ENCODE measurements around the gene ETFA. TPM values are rescaled to one million over a fixed set of nuclear protein-coding genes. Genes with fewer than 3 reads are reported as not detected.

Gene ETFA
- total RNA-seq, 1 donor from 2014 or later = 107 TPM

DNA sequence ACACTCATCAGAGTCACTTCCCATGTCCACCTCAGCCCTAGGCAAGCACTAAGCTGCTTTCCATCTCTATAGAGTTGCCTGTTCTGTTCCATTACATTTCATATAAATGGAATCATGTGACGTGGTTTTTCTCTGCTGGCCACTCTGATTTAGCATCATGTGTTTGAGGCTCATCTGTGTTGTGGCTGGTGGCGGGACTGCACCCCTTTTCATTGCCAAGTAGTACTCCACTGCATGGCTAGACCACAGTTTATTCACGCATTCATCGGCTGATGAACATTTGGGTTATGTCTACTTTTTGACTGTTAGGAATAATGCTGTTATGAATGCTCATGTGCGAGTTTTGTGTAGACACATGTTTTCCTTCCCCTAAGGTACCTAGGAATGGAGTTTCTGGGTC is 136.6 kb downstream of the ETFA start:
- peaks cover 6% of the 10 kb centered on the region for H3K4me1 Mint-ChIP-seq
- TF ChIP-seq, protein P1, sequence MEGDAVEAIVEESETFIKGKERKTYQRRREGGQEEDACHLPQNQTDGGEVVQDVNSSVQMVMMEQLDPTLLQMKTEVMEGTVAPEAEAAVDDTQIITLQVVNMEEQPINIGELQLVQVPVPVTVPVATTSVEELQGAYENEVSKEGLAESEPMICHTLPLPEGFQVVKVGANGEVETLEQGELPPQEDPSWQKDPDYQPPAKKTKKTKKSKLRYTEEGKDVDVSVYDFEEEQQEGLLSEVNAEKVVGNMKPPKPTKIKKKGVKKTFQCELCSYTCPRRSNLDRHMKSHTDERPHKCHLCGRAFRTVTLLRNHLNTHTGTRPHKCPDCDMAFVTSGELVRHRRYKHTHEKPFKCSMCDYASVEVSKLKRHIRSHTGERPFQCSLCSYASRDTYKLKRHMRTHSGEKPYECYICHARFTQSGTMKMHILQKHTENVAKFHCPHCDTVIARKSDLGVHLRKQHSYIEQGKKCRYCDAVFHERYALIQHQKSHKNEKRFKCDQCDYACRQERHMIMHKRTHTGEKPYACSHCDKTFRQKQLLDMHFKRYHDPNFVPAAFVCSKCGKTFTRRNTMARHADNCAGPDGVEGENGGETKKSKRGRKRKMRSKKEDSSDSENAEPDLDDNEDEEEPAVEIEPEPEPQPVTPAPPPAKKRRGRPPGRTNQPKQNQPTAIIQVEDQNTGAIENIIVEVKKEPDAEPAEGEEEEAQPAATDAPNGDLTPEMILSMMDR (IDR thresholded peaks at IDR 0.05; ENCODE audit: unreplicated experiment) = no peak

DNA sequence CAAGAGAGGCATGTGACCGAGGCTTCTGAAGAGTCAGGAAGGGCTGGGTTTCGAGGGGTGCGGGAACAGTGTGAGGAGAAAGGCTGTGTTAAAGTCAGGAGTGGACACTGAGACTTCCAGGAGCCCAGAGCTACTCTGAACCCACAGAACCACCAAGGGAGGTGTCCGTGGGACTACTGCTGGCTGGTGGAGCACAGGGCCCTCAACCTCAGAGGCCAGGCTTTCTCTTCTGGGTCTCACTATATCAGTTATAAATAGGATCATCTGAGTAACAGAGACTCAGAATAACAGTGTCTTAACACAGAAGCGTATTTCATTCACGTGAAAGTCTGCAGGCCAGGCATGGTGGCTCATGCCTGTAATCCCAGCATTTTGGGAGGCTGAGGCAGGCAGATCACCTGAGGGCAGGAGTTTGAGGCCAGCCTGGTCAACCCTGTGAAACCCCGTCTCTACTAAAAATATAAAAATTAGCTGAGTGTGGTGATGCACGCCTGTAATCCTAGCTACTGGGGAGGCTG is 137.9 kb downstream of the ETFA start:
- Mint-ChIP-seq H3K4me3 (no peak overlapping the region), H3K36me3 (no peaks in the 10 kb centered on the region), H3K4me1 (peaks cover 13% of the 10 kb centered on the region), H3K27ac (no peak overlapping the region), H3K27me3 (ENCODE audit: low read depth) (peaks cover 18% of the 10 kb centered on the region), H3K9me3 (no peaks in the 10 kb centered on the region)
- TF ChIP-seq, protein P1 (IDR thresholded peaks at IDR 0.05; ENCODE audit: unreplicated experiment) = no peak
- DNase-seq (ENCODE audit: low spot score in 2 of 2, unreplicated experiment in 2 of 2) = no peak

More for the DNA sequence above, 136.6 kb downstream of the ETFA start:
- Mint-ChIP-seq H3K9me3 (no peaks in the 10 kb centered on the region), H3K27me3 (ENCODE audit: low read depth) (peaks cover 18% of the 10 kb centered on the region), H3K36me3 (no peaks in the 10 kb centered on the region), H3K27ac (no peak overlapping the region), H3K4me3 (no peak overlapping the region)
- no peak for DNase-seq (ENCODE audit: low spot score in 2 of 2, unreplicated experiment in 2 of 2)

DNA sequence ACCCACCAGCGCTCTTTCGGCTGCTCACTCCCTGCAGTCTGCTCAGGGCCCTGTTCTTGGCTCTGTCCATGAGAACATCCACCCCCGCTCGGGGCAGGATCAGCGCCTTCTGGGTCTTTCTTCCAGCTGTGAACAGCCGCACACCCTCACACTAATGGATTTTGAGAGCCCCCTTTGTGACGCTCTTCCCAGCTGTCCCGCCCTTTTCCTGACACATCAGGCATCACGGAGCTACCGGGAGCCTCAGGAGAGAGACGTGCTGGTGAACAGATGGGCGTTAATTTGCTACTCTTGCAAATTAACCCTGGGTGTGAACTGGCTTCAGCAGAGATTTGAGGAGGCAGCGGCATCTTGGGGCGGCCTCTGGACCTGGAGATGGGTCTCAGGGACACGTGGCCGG is 138.5 kb downstream of the ETFA start:
- H3K9me3 Mint-ChIP-seq = no peaks in the 10 kb centered on the region
- DNase-seq (ENCODE audit: low spot score in 2 of 2, unreplicated experiment in 2 of 2) = no peak
- peaks cover 12% of the 10 kb centered on the region for H3K27me3 Mint-ChIP-seq (ENCODE audit: low read depth)
- peaks cover 13% of the 10 kb centered on the region for H3K4me1 Mint-ChIP-seq
- no peak overlapping the region for H3K4me3 Mint-ChIP-seq
- TF ChIP-seq, protein P1 (IDR thresholded peaks at IDR 0.05; ENCODE audit: unreplicated experiment) = no peak
- H3K27ac Mint-ChIP-seq = no peak overlapping the region
- H3K36me3 Mint-ChIP-seq = no peaks in the 10 kb centered on the region

DNA sequence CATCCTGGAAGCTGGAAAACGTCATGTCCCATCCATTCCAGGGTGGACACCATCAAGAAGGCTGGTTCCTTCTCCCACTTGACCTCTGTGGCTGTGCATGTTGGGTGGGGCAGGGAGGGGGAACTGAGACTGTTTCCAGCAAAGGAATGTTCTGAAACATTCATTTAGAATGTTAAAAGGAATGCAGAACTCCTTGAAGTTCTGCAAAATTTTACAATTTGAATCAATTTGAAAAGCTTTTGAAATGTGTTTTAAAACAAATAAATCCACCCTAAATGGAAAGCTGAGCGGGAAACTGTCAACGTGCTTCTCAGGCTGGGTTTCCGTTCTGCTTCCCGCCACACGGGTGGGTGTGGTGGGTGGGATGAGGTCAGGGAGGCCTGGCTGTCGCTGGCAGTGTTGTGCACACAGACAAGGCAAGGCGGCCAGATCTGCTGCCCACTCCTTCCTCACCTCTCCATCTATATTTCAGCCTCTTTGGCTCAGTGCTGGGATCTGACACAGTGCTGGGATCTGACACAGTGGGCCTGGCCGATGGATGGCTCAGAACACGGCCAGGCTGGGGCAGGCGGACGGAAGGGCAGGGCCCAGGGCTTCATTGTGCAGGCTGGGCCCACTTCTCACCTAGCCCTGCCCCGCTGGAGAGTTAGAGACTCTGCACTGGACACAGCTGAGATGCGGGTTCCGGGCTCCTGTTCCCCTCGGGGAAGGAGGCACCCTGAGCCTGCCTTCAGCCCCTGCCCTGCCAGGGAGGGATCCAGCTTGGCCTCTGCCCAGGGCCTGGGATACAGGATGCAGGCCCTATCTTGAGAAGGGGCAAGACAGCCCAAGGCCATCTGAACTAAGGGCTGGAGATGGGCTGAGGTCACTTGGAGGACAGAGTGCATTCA is 141.1 kb downstream of the ETFA start:
- TF ChIP-seq, protein P1 (IDR thresholded peaks at IDR 0.05; ENCODE audit: unreplicated experiment) = no peak
- Mint-ChIP-seq H3K9me3 (no peaks in the 10 kb centered on the region), H3K27me3 (ENCODE audit: low read depth) (peaks cover 4% of the 10 kb centered on the region), H3K27ac (no peak overlapping the region), H3K4me3 (no peak overlapping the region), H3K36me3 (no peaks in the 10 kb centered on the region), H3K4me1 (peaks cover 13% of the 10 kb centered on the region)
- no peak for DNase-seq (ENCODE audit: low spot score in 2 of 2, unreplicated experiment in 2 of 2)

DNA sequence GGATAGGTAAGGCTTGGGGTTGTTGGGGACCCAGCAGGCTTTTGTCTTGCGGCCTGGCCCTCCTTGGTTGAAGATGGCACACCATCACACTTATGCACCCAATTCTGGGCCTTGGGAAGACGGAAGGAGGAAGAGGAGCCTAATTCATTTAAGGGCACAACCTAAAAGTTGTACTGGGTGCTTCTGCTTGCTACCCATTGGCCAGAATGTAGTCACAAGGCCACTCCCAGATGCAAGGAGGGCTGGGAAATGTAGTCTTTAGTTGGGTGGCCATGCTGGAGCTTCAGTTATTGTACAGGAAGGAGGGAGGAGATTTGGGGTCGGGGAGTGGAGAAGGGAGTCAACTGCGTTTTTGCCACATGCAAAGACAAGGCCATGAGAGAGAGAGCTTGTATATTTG is 142.3 kb downstream of the ETFA start:
- H3K27ac Mint-ChIP-seq = no peak overlapping the region
- H3K36me3 Mint-ChIP-seq = no peaks in the 10 kb centered on the region
- no peak overlapping the region for H3K4me3 Mint-ChIP-seq
- no peak for DNase-seq (ENCODE audit: low spot score in 2 of 2, unreplicated experiment in 2 of 2)
- H3K27me3 Mint-ChIP-seq (ENCODE audit: low read depth) = peaks cover 4% of the 10 kb centered on the region
- TF ChIP-seq, protein P1 (IDR thresholded peaks at IDR 0.05; ENCODE audit: unreplicated experiment) = no peak
- peaks cover 13% of the 10 kb centered on the region for H3K4me1 Mint-ChIP-seq
- H3K9me3 Mint-ChIP-seq = no peaks in the 10 kb centered on the region
